C4-2B (cell line): ENCODE data around the gene RHNO1.

Experiments used
- ZFX ChIP-seq: fragments of 450-650 bp; IDR thresholded peaks from 2 replicates; pipeline ENCODE4 v1.6.1; 2017
- TF ChIP-seq, protein P1 (sequence below): fragments of 450-650 bp; conservative IDR thresholded peaks from 2 replicates; pipeline ENCODE4 v1.5.1; 2017; ENCODE audit warnings: mild to moderate bottlenecking

- TF ChIP-seq, protein P1, sequence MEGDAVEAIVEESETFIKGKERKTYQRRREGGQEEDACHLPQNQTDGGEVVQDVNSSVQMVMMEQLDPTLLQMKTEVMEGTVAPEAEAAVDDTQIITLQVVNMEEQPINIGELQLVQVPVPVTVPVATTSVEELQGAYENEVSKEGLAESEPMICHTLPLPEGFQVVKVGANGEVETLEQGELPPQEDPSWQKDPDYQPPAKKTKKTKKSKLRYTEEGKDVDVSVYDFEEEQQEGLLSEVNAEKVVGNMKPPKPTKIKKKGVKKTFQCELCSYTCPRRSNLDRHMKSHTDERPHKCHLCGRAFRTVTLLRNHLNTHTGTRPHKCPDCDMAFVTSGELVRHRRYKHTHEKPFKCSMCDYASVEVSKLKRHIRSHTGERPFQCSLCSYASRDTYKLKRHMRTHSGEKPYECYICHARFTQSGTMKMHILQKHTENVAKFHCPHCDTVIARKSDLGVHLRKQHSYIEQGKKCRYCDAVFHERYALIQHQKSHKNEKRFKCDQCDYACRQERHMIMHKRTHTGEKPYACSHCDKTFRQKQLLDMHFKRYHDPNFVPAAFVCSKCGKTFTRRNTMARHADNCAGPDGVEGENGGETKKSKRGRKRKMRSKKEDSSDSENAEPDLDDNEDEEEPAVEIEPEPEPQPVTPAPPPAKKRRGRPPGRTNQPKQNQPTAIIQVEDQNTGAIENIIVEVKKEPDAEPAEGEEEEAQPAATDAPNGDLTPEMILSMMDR, result peak; percentile 94
- TF ChIP-seq ZFX, result no peak
Observed at GRCh38 chr12:2853626-2854025, 23.4 kb upstream of the RHNO1 start.
